Coronary artery (tissue), 2 donors: Measurements from ENCODE around the gene MRPS24.

Experiments used
- DNase-seq: peaks from one replicate; pipeline ENCODE4 v3.0.0-alpha.2; 2017; ENCODE audit warnings: low spot score
- H3K27ac ChIP-seq, 2 donors: fragments of 200-600 bp; sonication (generic); one replicate each; pipeline ENCODE4 v1.5.1; 2016 to 2019
- H3K4me3 ChIP-seq: fragments of 200-600 bp; sonication (generic); 2 replicates; pipeline ENCODE4 v1.5.1; 2016; ENCODE audit warnings: mild to moderate bottlenecking, moderate library complexity
- TF ChIP-seq, protein P1 (sequence below): fragments of 200-600 bp; sonication (generic); IDR thresholded peaks from one replicate; pipeline ENCODE4 v1.5.1; 2019; ENCODE audit warnings: antibody characterized with exemption

Gene MRPS24

DNA sequence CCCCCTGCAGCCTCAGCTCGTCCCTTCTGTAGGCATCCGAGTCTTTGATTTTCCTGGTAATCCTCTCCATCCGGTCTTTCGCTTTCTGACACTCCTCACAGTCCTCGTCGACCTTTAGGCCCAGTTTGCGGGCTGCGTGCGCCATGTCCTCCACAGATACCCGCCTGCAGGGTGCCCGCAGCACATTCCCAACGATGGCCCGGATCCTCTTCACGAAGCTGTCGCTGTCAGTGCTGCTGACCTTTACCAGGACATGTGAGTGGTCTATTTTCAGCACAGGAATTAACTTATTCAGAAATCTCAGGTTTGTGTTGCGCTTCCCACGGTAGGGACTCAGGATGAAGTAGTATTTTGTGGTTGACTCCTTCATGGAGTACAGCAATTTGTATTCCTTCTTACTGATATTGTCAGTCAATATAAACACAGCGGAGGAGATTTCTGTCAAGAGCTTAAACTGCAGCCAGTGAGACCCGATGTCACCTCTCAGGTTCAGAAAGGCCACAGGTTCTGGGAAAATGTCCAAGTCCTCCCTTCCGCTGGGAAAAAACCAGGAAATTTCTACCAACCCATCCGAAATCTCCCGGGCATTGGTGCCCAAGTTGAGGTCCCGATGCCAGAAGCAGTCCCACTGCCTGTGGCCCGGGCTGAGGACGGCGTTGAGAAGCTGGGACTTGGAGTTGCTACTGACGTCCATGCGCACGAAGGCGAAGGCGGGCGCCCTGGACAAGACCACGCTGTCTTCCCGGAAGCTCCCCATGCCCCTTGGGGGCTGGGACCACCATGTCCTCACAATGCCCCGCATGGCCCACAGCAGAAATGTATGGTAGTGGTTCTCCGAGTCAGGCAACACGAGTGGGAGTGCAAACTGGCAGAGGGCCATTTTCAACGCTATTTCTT, 8.9 kb upstream of the MRPS24 start:
- no peak overlapping the region for H3K4me3 ChIP-seq
- TF ChIP-seq, protein P1, sequence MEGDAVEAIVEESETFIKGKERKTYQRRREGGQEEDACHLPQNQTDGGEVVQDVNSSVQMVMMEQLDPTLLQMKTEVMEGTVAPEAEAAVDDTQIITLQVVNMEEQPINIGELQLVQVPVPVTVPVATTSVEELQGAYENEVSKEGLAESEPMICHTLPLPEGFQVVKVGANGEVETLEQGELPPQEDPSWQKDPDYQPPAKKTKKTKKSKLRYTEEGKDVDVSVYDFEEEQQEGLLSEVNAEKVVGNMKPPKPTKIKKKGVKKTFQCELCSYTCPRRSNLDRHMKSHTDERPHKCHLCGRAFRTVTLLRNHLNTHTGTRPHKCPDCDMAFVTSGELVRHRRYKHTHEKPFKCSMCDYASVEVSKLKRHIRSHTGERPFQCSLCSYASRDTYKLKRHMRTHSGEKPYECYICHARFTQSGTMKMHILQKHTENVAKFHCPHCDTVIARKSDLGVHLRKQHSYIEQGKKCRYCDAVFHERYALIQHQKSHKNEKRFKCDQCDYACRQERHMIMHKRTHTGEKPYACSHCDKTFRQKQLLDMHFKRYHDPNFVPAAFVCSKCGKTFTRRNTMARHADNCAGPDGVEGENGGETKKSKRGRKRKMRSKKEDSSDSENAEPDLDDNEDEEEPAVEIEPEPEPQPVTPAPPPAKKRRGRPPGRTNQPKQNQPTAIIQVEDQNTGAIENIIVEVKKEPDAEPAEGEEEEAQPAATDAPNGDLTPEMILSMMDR = no peak
- no peak for DNase-seq
- peak overlapping the region in 1 of 2 donors; percentile 28 for H3K27ac ChIP-seq

DNA sequence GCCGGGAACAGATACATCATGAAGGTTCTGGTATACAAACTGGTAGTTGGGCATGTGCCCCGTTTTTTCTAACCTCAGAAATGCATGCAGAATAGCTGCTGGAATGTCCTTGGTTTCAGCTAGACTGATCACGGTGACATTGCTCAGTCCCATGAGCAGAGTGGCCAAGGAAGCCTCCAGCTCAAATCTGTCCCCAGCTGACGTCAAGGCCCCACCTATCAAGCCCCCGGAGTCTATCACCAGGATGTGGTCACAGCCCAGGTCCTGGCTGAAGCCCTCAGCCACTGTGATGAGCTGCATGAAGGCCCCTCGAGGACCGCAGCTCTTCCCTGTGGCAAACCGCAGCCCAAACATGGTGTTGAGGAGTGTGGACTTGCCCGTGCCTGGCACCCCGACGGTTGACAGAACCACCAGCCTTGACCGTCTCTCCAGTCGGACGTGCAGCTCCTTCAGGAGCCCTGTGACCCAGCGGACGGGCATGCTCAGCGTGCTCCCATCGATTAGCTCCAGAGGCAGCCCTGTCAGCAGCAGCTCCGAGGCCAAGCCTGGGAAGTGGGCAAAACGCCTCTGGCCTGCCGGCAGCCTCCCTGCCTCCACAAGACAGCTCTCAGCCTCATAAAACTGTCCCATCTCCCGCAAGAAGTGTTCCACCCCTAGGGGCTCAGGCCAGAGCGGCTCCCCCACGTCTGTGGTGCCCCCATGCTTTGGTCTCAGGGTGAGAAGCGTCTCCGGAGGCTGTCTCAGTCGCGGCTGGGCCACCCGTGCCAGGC, 7.8 kb upstream of the MRPS24 start:
- no peak for DNase-seq
- H3K4me3 ChIP-seq = no peak overlapping the region

DNA sequence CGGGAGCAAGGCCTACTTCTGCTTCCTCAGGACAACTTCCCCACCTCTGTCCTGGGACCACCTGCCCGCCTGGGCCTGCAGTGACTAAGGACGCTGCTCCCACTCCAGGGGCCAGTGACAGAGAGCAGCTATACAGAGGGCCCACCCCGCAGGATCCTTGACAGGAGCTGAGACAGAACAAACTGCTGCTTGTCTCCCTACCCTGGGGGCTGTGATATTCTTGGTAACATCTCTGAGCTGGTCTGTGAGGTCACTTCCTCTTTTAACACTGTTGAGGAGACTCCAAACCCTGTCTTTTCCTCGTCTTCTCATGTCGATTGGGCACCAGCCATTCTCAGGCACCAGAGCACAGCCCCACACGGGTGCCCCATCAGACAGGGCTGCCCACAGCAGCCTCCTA, 6.9 kb upstream of the MRPS24 start:
- TF ChIP-seq, protein P1 = no peak
- no peak overlapping the region for H3K4me3 ChIP-seq
- DNase-seq = no peak
- H3K27ac ChIP-seq = no peak overlapping the region

More for the DNA sequence above, 7.8 kb upstream of the MRPS24 start:
- TF ChIP-seq, protein P1 = no peak
- no peak overlapping the region for H3K27ac ChIP-seq

DNA sequence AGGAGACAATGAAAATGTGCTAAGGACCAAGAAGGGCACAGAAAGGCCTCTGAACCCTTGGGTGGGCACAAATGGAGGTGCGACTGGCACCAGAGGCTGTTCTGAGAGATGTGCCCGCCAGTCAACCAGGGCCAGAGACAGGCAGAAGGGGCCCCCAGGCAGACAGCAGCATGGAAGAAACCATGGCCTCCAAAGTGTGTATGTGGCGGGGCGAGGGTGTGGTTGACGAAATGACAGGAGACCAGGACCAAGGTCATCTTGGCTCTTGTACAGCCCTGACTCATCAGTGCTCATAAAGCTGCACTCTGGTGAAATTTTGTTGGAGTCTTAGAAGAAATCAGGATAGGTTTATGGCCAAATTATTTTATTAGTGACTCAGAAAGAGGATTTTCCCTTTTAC, 4.0 kb upstream of the MRPS24 start:
- peak overlapping the region; percentile 54 to 88 for H3K27ac ChIP-seq
- no peak for DNase-seq
- TF ChIP-seq, protein P1 = no peak
- no peak overlapping the region for H3K4me3 ChIP-seq

DNA sequence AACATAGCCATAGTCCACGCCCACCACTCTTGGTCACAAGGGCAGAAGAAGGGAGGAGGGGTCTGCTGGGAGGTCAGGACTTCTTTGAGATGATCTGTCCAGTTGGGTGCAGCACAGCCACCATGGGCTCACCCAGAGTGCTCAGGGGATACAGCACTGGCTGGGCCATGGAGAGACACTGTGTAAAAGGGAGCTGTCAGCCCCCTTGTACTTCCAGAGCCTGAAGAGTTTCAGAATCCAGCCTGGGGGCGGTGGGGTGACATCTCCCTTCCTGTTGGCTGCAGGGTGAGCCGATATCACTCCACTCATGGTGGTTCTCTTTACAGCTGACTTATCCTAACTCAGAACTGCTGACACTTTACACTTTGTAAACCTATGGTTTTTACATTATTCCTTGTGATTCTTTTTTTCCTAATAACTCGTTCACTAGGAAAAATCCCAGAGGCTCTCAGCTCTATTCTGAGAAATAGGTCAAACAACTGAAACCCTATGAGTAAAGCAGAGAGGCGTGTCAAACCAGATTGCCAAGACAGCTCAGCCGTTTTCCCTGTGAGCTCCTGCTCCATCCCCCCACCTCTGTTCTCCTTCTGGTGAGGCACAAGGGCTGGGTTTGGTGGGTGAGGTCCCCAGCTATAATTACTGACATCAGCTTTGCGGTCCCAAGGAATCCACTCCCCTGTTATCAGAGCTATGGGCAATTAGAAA, 3.2 kb upstream of the MRPS24 start:
- no peak overlapping the region for H3K4me3 ChIP-seq
- H3K27ac ChIP-seq = peak overlapping the region; percentile 54 to 88
- TF ChIP-seq, protein P1 = no peak
- DNase-seq = peak; percentile 83

DNA sequence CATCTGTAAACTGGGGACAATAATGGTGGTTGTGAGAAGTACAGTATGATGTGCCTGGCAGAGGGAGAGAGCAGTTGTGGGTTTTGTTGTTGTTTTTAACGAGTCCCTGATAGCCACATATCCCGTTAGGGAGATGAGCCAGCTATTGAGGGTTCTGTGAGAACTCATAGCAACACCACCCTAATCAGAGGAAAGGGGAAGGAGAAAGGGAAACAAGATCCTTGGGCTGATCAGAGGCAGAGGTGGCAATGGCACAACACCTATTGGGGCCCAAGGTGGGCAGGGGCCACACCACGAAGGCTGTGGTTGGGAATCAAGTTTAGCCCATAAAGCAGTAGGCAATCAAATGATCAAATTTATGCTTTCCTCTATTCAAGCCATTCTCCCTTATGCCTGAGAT, 1.7 kb upstream of the MRPS24 start:
- Histone ChIP-seq H3K27ac (no peak overlapping the region), H3K4me3 (no peak overlapping the region)
- no peak for DNase-seq
- TF ChIP-seq, protein P1 = no peak
